NCI-H748 (cell line): ENCODE results near the gene ATP7A.
"Not testable (repeated sequence)": the region's sequence is repeated elsewhere in the genome, so short reads cannot be mapped to it uniquely, and the experiment has no call there.

Source experiments
- DNase-seq: peaks from one replicate; lab custom pipeline; 2025; ENCODE audit not compliant: unreplicated experiment; lab: John Stamatoyannopoulos, UW

Gene ATP7A

GRCh38 chrX:77945031-77945430 lies 34.5 kb downstream of the ATP7A start:
- DNase-seq = not testable (repeated sequence)

GRCh38 chrX:77945910-77946545 lies 35.5 kb downstream of the ATP7A start:
- no peak for DNase-seq

DNA sequence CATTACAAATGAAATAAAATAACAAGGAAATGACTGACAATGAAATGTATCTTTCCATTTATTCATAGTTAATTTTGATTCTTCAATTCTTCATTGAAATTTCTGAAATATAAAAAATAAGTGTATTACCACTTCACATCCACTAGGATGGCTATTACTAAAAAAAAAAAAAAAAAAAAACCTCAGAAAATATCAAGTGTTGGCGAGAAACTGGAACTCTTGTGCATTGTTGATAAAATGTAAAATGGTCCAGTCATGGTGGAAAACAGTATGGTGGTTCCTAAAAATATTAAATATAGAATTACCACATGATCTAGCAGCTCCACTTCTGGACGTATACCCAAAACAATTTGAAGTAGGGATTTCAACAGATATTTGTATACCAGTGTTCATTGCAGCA lies 36.1 kb downstream of the ATP7A start:
- DNase-seq = no peak

- DNase-seq = no peak
Measured at GRCh38 chrX:77949840-77950239, 39.3 kb downstream of the ATP7A start.

DNA sequence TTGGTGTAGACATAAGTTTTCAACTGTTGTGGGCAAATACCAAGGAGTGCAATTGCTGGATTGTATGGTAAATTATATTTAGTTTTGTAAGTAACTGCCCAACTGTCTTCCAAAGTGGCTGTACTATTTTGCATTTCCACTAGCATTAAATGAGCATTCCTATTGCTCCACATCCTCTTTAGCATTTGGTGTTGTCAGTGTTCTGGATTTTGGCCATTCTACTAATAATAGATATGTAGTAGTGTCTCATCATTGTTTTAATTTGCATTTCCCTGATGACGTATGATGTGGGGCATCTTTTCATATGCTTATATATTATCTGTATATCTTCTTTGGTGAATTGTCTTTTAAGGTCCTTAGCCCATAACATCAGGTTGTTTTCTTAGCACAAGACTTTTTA lies 41.7 kb downstream of the ATP7A start:
- no peak for DNase-seq

- DNase-seq = no peak
Measured at GRCh38 chrX:77953302-77953701, 42.8 kb downstream of the ATP7A start.

GRCh38 chrX:77953708-77954107 lies 43.2 kb downstream of the ATP7A start:
- no peak for DNase-seq

DNA sequence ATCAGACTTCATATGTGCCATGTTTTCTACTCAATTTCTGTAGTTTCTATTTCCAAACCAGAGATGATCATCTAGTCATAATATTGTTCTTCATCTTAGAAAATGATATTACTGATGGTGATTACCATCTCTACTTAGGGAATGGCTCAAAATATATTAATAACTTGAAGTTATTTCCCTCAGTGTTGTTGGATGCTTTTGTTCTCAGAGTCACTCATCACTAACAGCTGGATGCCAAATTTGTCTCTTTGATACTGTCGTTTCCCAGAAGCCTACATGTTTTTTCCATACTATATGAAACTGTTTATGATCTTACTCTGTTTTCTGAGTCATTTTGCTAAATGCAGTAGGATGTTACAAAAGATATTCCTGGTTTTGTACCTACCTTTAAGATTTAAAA lies 50.1 kb downstream of the ATP7A start:
- DNase-seq = no peak

GRCh38 chrX:77961063-77961462 lies 50.6 kb downstream of the ATP7A start:
- DNase-seq = no peak

DNA sequence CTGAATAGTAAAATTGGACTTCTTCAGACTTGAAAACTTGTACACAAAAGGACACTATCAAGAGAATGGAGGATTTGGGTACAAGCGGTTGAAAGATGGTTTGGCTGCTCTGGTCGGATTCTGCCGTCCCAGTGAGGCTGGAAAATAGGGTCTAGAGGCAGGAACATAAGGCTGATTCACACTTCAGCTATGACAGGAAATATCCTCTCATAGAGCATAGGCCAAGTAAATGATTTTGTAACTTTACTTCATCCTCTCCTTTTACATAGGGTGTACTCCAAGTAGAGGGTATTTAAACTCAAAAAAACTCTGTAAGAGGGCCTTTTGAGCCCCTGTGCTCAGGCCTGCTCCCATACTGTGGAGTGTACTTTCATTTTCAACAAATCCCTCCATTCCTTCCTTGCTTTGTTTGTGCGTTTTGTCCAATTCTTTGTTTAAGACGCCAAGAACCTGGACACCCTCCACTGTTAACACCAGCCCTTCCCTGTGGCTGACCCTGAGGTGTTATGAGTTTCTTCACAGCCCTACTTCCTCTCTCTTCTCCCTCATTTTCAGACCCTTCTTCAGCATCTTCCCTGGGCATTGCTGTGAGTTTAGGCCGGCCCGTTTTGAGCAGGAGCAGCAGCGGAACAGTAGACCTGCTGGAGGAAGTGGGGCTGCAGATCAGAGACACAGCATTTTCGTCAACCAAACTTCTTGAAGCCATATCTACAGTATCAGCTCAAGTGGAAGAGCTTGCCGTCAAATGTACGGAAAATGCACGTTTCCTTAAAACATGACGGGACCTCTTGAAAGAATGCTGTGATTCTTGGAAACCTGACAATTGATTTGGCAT lies 51.8 kb downstream of the ATP7A start:
- DNase-seq = no peak

DNA sequence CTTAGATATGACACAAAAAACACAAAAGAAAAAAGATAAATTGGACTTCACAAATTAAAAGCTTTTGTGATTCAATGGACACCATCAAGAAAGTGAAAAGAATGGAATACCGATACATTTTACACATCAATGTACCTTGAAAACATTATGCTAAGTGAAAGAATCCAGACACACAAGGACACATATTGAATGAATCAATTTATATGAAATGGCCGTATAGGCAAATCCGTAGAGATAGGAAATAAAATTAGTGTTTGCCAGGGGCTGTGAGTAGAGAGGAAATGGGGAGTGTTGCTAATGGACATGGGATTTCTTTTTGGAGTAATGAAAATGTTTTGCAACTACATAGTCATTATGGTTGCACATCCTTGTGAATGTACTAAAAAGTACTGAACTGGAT lies 55.9 kb downstream of the ATP7A start:
- no peak for DNase-seq

DNA sequence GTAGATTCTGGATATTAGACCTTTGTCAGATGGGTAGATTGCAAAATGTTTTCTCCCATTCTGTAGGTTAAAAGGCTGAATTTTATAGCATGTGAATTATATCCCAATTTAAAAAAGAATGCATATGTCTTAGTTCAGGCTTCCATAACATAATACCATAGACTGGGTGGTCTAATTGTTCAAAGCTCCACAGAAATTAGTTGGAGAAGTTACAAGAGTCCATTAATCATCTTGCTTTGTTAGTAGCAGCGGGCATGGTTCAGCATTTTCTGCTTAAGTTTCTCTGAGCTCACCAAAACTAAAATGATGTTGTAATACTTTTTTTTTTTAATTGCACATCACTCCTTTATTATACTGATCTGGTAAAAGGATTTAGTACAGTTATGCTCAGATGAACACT lies 57.1 kb downstream of the ATP7A start:
- no peak for DNase-seq

GRCh38 chrX:77969538-77969937 lies 59.0 kb downstream of the ATP7A start, which contains the start of gene PGAM4:
Gene PGAM4, minus strand, starts transcription at chrX:77969638. Its CDS starts 0 bp downstream, at chrX:77969638.
- DNase-seq = no peak

- no peak for DNase-seq
Measured at GRCh38 chrX:77975755-77976154, 65.3 kb downstream of the ATP7A start.

GRCh38 chrX:77977095-77977494 lies 66.6 kb downstream of the ATP7A start:
- DNase-seq = no peak

DNA sequence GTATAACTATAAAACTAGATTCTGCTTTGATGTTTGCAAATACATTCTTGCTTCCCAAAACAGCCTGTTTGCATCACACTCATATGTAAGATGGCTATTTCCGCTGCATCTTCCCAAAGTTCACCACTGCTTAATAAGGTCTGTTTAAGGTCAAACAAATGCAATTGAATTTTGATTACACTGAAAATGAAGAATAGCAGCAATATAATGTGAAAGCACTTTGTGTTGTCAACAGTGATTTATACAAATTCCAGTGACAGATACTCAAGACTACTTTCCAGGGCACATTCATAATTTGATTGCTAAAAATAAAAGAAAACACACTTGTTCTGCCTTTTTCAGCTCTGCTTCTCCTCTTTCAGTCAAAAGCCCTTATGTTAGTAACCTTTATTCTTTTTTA lies 67.0 kb downstream of the ATP7A start:
- DNase-seq = no peak

DNA sequence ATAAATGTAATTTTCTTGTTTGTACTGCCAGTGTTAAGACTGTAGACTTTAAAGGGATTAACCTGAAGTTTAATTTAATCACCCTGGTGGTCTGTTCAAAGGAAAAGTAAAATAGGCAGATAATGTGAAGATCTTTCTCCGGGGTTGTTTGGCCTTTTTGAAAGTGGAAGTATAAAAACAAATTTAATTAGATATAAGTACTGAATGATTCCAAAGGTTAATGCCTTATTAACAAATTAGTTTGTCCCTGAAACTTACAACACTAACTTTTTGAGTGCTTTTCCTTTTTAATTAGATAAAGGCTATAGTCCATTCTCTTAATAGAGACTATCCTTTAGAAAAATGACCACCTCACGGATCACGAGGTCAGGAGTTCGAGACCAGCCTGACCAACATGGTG lies 69.4 kb downstream of the ATP7A start:
- DNase-seq = no peak

DNA sequence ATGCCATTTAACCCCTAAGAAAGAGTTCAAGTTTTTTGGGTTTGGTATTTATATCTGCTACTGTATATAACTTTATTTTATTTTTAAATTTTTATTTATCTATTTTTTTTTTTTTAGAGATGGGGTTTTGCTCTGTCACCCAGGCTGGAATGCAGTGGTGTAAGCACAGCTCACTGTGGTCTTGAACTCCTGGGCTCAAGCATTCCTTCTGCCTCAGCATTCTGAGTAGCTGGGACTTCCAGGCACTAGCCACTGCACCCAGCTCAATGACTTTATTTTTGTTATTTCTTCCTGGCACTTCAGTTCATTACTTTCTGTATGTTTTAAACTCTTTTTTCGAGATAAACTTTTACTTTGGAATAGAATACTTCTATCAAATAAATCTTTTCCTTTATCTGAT lies 101.4 kb downstream of the ATP7A start:
- no peak for DNase-seq

GRCh38 chrX:78019586-78020483 lies 109.3 kb downstream of the ATP7A start:
- DNase-seq = no peak

- peak; percentile 58 for DNase-seq
Measured at GRCh38 chrX:78024349-78025059, 114.0 kb downstream of the ATP7A start.

DNA sequence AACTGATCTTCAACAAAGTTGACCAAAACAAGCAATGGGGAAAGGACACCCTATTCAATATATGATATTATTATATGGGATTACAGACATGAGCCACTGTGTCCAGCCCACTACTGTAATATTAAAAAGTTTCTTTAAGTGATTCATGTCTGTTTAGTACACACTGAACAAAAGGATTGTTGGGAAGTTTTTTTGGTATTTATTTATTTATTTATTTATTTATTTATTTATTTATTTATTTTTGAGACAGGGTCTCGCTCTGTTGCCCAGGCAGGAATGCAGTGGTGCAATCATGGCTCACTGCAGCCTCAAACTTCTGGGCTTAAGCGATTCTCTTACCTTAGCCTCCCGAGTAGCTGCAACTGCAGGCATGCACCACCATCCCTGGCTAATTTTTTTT lies 117.3 kb downstream of the ATP7A start:
- DNase-seq = no peak
